HG03064 (cell line): Measurements from ENCODE around the gene ZNF155.

ENCODE experiments used
- ATAC-seq: cut with Tn5 transposase; IDR thresholded peaks from one replicate; pipeline ENCODE4 v1.9.1; 2021; ENCODE audit warnings: low read depth; ENCODE audit not compliant: unreplicated experiment

ZNF155 gene

GRCh38 chr19:44003461-44004009 lies 19.5 kb downstream of the ZNF155 start:
- ATAC-seq, result peak; percentile 21

GRCh38 chr19:44005973-44006372 lies 22.0 kb downstream of the ZNF155 start:
- ATAC-seq, result no peak

GRCh38 chr19:44007473-44007872 lies 23.5 kb downstream of the ZNF155 start:
- no peak for ATAC-seq

GRCh38 chr19:44010468-44010867 lies 26.5 kb downstream of the ZNF155 start:
- no peak for ATAC-seq

- ATAC-seq, result no peak
Measured at GRCh38 chr19:44019498-44019897, 35.5 kb downstream of the ZNF155 start.

GRCh38 chr19:44021221-44021620 lies 37.2 kb downstream of the ZNF155 start:
- ATAC-seq, result no peak

GRCh38 chr19:44024900-44025216 lies 40.9 kb downstream of the ZNF155 start:
- no peak for ATAC-seq

- peak; percentile 81 for ATAC-seq
Measured at GRCh38 chr19:44025217-44025936, 41.4 kb downstream of the ZNF155 start, which contains the start of gene ZNF222. TSS of gene ZNF222 (plus strand) at chr19:44025379. CDS start at chr19:44025437, 58 bp downstream.

- ATAC-seq, result no peak
Measured at GRCh38 chr19:44026622-44027021, 42.6 kb downstream of the ZNF155 start.

GRCh38 chr19:44032001-44032610 lies 48.1 kb downstream of the ZNF155 start:
- ATAC-seq, result no peak

GRCh38 chr19:44042147-44042546 lies 58.2 kb downstream of the ZNF155 start:
- no peak for ATAC-seq
